ENCODE measurements around the gene GNAT3.

- no peak for TF ChIP-seq POLR2A (IDR thresholded peaks at IDR 0.05; ENCODE audit: low read length)
- TF ChIP-seq GATA1 (IDR thresholded peaks at IDR 0.05; ENCODE audit: low read depth, low read length): no peak
Observed at GRCh38 chr7:80524693-80525092, 12.8 kb upstream of the GNAT3 start.
